T-helper 2 cell treated with Interferon-gamma antibody and Interleukin-4, amounts not matched to agents 5 μg/mL and 100 μg/mL, for 36 hours (primary cell): ENCODE results near the gene CKMT1B.
"Not testable (repeated sequence)": the region's sequence is repeated elsewhere in the genome, so short reads cannot be mapped to it uniquely, and the experiment has no call there.

Experiments
- DNase-seq: peaks from one replicate; pipeline ENCODE4 v3.0.0; 2021; ENCODE audit warnings: low spot score
- H3K27ac Mint-ChIP-seq: one replicate; pipeline ENCODE4 v1.8.0; 2021; ENCODE audit warnings: mild to moderate bottlenecking, mixed read lengths
- H3K27me3 Mint-ChIP-seq: one replicate; pipeline ENCODE4 v1.8.0; 2021; ENCODE audit warnings: low read depth, mixed read lengths
- H3K36me3 Mint-ChIP-seq: one replicate; pipeline ENCODE4 v1.8.0; 2021; ENCODE audit warnings: low read depth, mixed read lengths
- H3K4me1 Mint-ChIP-seq: one replicate; pipeline ENCODE4 v1.8.0; 2021; ENCODE audit warnings: low read depth, mixed read lengths
- H3K4me3 Mint-ChIP-seq: one replicate; pipeline ENCODE4 v1.8.0; 2022; ENCODE audit warnings: mild to moderate bottlenecking, moderate library complexity, mixed read lengths
- H3K9me3 Mint-ChIP-seq: one replicate; pipeline ENCODE4 v1.8.0; 2021; ENCODE audit warnings: mixed read lengths

The CKMT1B gene

GRCh38 chr15:43600200-43600599 is 6.4 kb downstream of the CKMT1B start:
- not testable (repeated sequence) for H3K9me3 Mint-ChIP-seq, H3K4me1 Mint-ChIP-seq, H3K27ac Mint-ChIP-seq, H3K4me3 Mint-ChIP-seq, DNase-seq, H3K36me3 Mint-ChIP-seq
- peaks cover 19% of the 10 kb centered on the region for H3K27me3 Mint-ChIP-seq

GRCh38 chr15:43602233-43602632 is 8.4 kb downstream of the CKMT1B start:
- H3K36me3 Mint-ChIP-seq, H3K4me3 Mint-ChIP-seq, H3K9me3 Mint-ChIP-seq, H3K4me1 Mint-ChIP-seq, DNase-seq, H3K27ac Mint-ChIP-seq: not testable (repeated sequence)
- peaks cover 14% of the 10 kb centered on the region for H3K27me3 Mint-ChIP-seq

GRCh38 chr15:43617750-43618149 is 23.9 kb downstream of the CKMT1B start:
- not testable (repeated sequence) for H3K36me3 Mint-ChIP-seq, H3K27me3 Mint-ChIP-seq, DNase-seq, H3K9me3 Mint-ChIP-seq, H3K27ac Mint-ChIP-seq, H3K4me1 Mint-ChIP-seq, H3K4me3 Mint-ChIP-seq

GRCh38 chr15:43618700-43619099 is 24.9 kb downstream of the CKMT1B start, which contains the start of gene STRC:
Gene STRC, minus strand, starts transcription at chr15:43618800. Its CDS starts 78 bp downstream, at chr15:43618722.
- not testable (repeated sequence) for H3K27ac Mint-ChIP-seq, H3K27me3 Mint-ChIP-seq, H3K4me3 Mint-ChIP-seq, H3K9me3 Mint-ChIP-seq, H3K36me3 Mint-ChIP-seq, H3K4me1 Mint-ChIP-seq, DNase-seq

- not testable (repeated sequence) for H3K9me3 Mint-ChIP-seq, H3K4me3 Mint-ChIP-seq, H3K36me3 Mint-ChIP-seq, DNase-seq, H3K27me3 Mint-ChIP-seq, H3K4me1 Mint-ChIP-seq, H3K27ac Mint-ChIP-seq
Observed at GRCh38 chr15:43622068-43622799, 28.4 kb downstream of the CKMT1B start.

GRCh38 chr15:43625106-43625505 is 31.3 kb downstream of the CKMT1B start:
- no peaks in the 10 kb centered on the region for H3K36me3 Mint-ChIP-seq
- no peak overlapping the region for H3K27ac Mint-ChIP-seq
- H3K9me3 Mint-ChIP-seq: no peaks in the 10 kb centered on the region
- peaks cover 8% of the 10 kb centered on the region for H3K27me3 Mint-ChIP-seq
- H3K4me1 Mint-ChIP-seq: no peaks in the 10 kb centered on the region
- no peak overlapping the region for H3K4me3 Mint-ChIP-seq
- DNase-seq: no peak

- not testable (repeated sequence) for H3K27me3 Mint-ChIP-seq, H3K4me3 Mint-ChIP-seq, DNase-seq, H3K36me3 Mint-ChIP-seq, H3K9me3 Mint-ChIP-seq, H3K4me1 Mint-ChIP-seq, H3K27ac Mint-ChIP-seq
Observed at GRCh38 chr15:43626937-43627336, 33.1 kb downstream of the CKMT1B start.

GRCh38 chr15:43638464-43639204 is 44.8 kb downstream of the CKMT1B start:
- H3K9me3 Mint-ChIP-seq, H3K4me1 Mint-ChIP-seq, DNase-seq, H3K27me3 Mint-ChIP-seq, H3K4me3 Mint-ChIP-seq, H3K36me3 Mint-ChIP-seq, H3K27ac Mint-ChIP-seq: not testable (repeated sequence)
